Right cardiac atrium (tissue), 5 donors: ENCODE data around the gene KIF21B. TPM values are rescaled to one million over a fixed set of nuclear protein-coding genes. Genes with fewer than 3 reads are reported as not detected.
A peak's percentile ranks its signal among the peaks of the same experiment; 100 is the strongest.
"Not testable (repeated sequence)": the region's sequence is repeated elsewhere in the genome, so short reads cannot be mapped to it uniquely, and the experiment has no call there.

Experiments
- ATAC-seq, 2 donors: fragments of 200-7000 bp; cut with Tn5 transposase; one replicate each; pipeline versions ENCODE4 v1.8.0 to v1.9.1; 2020; ENCODE audit warnings: moderate library complexity in 2 of 2, mild to moderate bottlenecking in 1 of 2
- DNase-seq, 3 donors: peaks; one replicate each; pipeline ENCODE4 v3.0.0-alpha.2; 2020
- H3K27ac ChIP-seq: one replicate; pipeline ENCODE4 v1.5.1; 2013; ENCODE audit warnings: mild to moderate bottlenecking, low read length, control low read depth, moderate library complexity
- H3K27me3 ChIP-seq: one replicate; pipeline ENCODE4 v1.6.1; 2013; ENCODE audit not compliant: control insufficient read depth, insufficient read depth
- H3K4me1 ChIP-seq: one replicate; pipeline ENCODE4 v1.6.1; 2013; ENCODE audit warnings: low read length; ENCODE audit not compliant: control insufficient read depth, insufficient read depth
- H3K4me3 ChIP-seq: one replicate; pipeline ENCODE4 v1.5.1; 2013; ENCODE audit warnings: low read length, control low read depth
- H3K9me3 ChIP-seq: one replicate; pipeline ENCODE4 v1.6.1; 2013; ENCODE audit warnings: low read length; ENCODE audit not compliant: control insufficient read depth
- WGBS: extraction: QIAGEN DNeasy Blood & Tissue Kit; methylation state at CpG from one replicate; pipeline ENCODE4 v1.1.7; 2013; 5-methylcytosine and 5-hydroxymethylcytosine counted together
- intact Hi-C, 4 donors: fragments of 100-400 bp; cut with DNase I; formaldehyde crosslinking; loops; one replicate each; pipeline versions ENCODE4 v1.11.0 to v1.14.0; 2022 to 2023
- polyA plus RNA-seq: library from polyadenylated mRNA; stranded (reverse); fragments of 200-250 nt; gene quantifications from one replicate; pipeline ENCODE4 v1.2.3, GENCODE V29; 2013
- total RNA-seq, 4 donors: library from RNA; stranded (reverse); fragmentation: NEBNext Ultra II Directional; extraction: Animal tissue kit (Norgen Biotek cat#: 25700); gene quantifications; one replicate each; pipeline ENCODE4 v1.2.1, GENCODE V29; 2021
- donor health status: healthy with polysubstance abuse.
- donor health status: DM: no; HTN: yes; CAD: no.
- donor health status: DM: no; HTN: no; CAD: no.
- donor health status: DM: no; HTN: yes; CAD: no; lungs with severe emphysema.
- donor health status: DM: yes; HTN: yes; CAD: no.

The KIF21B gene
- total and polyA plus RNA-seq, 5 donors = 0.36 to 0.83 (median 0.57) TPM

DNA sequence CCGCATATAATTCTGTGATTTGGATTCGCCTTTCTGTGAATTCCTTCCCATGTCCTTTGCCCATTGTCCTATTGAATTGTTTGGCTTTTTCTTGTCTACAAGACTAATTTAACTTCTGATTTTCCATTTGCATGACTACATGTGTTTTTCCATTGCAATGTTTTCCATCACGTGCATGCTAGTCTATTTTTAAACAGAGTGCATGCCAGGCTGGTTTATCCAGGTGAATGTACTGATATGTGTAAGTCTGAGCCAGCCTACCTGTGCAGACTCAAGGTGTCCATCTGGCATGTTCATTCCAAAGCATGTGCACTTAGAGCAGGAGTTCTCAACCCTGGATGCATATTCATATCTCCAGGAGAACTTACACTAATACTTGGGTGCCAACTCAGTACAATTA is 69.1 kb downstream of the KIF21B start:
- Histone ChIP-seq H3K4me3 (no peak overlapping the region), H3K27ac (no peak overlapping the region), H3K4me1 (no peaks in the 10 kb centered on the region), H3K27me3 (peaks cover 2% of the 10 kb centered on the region), H3K9me3 (no peaks in the 10 kb centered on the region)
- ATAC-seq (no peak), DNase-seq (no peak)
- intact Hi-C loops = no loop called here
- 74% methylated on average over 3 of the region's 3 CpGs for WGBS

DNA sequence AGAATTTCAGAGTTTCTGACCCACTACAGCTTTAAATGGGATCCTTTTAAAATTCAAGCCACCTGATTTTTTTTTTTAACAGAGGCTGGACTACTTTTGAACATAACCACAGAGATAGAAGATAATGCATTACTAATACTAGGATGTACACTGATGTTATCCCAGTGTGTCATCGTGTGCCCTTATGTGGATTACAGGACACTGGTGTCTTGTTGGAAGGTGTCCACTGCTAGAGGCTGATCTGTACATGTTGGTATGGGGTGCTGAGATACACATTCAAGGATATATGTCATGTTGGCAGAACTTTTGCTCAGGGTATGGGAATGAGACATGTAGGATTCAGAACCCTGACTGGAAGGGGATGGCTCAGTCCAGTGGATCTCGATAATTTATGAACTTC is 72.5 kb downstream of the KIF21B start:
- H3K4me1 ChIP-seq = no peaks in the 10 kb centered on the region
- ATAC-seq (no peak), DNase-seq (no peak)
- no peak overlapping the region for H3K27ac ChIP-seq
- no peak overlapping the region for H3K4me3 ChIP-seq
- no peaks in the 10 kb centered on the region for H3K9me3 ChIP-seq
- H3K27me3 ChIP-seq = peaks cover 2% of the 10 kb centered on the region
- 80% methylated on average over 2 of the region's 2 CpGs for WGBS
- intact Hi-C loops = no loop called here

DNA sequence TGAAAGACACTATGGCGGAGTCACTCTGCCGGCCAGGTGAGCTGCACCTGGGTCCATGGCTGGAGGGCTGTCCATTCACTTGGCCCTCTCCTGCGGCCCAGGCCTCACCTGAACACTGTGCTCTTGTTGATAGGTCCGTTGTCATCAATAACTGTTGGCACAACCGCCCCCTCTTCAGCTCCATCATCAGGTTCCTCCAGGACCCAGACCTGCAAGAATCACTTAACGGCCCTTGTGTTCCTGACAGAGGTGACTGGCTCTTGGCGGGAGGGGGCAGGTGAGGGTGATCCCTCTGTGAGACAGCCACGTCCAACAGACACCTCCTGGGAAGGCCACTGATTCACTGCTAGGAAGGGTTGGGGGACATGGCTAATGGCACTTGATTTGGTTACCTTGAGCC is 73.9 kb downstream of the KIF21B start:
- H3K9me3 ChIP-seq = no peaks in the 10 kb centered on the region
- ATAC-seq (no peak), DNase-seq (no peak)
- intact Hi-C loops = no loop called here
- H3K4me3 ChIP-seq = no peak overlapping the region
- H3K27me3 ChIP-seq = peaks cover 2% of the 10 kb centered on the region
- 90% methylated on average over 8 of the region's 8 CpGs for WGBS
- no peaks in the 10 kb centered on the region for H3K4me1 ChIP-seq
- H3K27ac ChIP-seq = no peak overlapping the region

DNA sequence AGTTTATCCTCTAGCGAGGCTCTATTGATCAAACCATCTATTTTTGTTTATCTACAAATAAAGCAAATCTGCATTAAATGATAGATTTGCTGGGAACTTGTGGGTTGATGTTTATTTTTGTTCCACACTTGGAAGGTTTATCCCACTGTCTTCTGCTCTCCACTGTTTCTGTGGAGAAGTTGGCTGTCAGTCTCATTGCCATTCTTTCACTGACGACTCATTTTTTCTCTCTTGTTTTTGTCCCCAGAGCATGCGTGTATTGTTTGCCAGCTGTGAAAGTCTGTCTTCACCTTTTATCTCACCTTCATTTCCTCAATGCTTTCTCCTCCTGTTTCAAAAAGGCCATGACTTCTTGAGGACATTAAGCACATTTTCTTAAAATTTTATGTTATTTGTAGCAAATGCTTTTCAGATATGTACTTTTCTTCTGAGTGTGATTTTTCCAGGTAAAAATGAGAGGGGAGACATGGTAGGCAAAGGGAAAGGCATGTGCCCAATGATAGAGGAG is 76.4 kb downstream of the KIF21B start:
- H3K9me3 ChIP-seq = no peaks in the 10 kb centered on the region
- H3K27me3 ChIP-seq = peaks cover 2% of the 10 kb centered on the region
- no peak overlapping the region for H3K27ac ChIP-seq
- H3K4me3 ChIP-seq = no peak overlapping the region
- intact Hi-C loops = no loop called here
- ATAC-seq (no peak), DNase-seq (no peak)
- 91% methylated on average over 3 of the region's 3 CpGs for WGBS
- no peaks in the 10 kb centered on the region for H3K4me1 ChIP-seq

DNA sequence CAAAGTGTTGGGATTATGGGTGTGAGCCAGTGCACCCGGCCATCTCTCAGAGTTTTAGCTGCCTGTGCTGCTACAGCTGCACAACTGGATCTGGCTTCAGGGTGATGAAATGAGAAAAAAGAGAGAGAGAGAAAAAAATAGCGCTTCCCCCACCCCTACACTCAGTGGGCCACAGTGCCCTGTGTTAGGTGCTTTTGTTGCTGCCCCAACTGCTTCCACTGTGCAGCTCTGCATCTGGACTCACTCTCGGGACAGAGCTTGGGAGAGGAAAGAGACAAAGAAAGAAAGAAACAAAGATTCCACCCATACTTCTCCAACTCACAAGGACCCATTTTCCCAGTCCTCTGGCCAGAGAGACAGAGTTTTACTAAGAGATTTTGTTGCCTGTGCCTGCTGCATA is 78.4 kb downstream of the KIF21B start:
- H3K27ac ChIP-seq = no peak overlapping the region
- intact Hi-C loops = no loop called here
- DNase-seq = no peak
- peaks cover 2% of the 10 kb centered on the region for H3K27me3 ChIP-seq
- no peak for ATAC-seq
- WGBS = 59% methylated on average over 3 of the region's 3 CpGs
- H3K4me3 ChIP-seq = no peak overlapping the region
- H3K4me1 ChIP-seq = no peaks in the 10 kb centered on the region
- H3K9me3 ChIP-seq = no peaks in the 10 kb centered on the region

DNA sequence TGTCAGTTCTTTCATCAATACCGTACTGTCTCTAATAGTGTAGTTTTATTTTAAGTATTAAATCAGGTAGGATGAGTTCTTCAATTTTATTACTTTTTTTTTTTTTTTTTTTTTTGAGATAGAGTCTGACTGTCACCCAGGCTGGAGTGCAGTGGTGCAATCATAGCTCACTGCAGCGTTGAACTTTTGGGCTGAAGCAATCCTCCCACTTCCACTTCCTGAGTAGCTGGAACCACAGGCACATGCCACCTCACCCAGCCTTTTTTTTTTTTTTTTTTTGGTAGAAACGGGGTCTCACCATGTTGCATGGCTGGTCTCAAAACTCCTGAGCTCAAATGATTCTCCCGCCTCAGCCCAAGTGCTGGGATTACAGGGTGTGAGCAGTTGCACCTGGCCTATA is 84.6 kb downstream of the KIF21B start:
- intact Hi-C loops = no loop called here
- H3K4me1 ChIP-seq = no peaks in the 10 kb centered on the region
- H3K9me3 ChIP-seq = no peaks in the 10 kb centered on the region
- H3K27ac ChIP-seq = no peak overlapping the region
- no peaks in the 10 kb centered on the region for H3K27me3 ChIP-seq
- no peak overlapping the region for H3K4me3 ChIP-seq
- DNase-seq = no peak
- 62% methylated on average over 4 of the region's 4 CpGs for WGBS
- no peak for ATAC-seq

DNA sequence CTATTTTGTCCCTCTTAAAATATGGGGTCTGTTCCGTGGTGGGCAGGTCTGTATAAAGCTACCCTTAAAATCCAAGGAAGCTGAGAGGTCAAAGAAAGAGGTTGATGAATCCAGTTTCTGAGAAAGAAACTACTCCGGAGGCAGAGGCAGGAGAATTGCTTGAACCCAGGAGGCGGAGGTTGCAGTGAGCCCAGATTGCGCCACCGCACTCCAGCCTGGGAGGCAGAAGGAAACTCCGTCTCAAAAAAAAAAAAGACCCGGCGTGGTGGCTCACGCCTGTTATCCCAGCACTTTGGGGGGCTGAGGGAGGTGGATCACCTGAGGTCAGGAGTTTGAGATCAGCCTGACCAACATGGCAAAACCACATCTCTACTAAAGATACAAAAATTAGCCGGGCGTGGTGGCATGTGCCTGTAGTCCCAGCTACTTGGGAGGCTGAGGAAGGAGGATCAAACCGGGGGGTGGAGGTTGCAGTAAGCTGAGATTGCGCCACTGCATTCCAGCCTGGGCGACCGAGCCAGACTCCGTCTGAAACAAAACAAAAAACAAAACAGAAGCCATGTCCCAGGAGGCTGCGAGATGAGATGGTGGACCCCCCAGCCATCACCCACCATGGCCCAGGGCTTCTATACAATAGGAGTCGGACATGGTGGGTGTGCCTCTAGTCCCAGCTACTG is 88.1 kb downstream of the KIF21B start:
- 91% methylated on average over 18 of the region's 18 CpGs for whole genome bisulfite sequencing
- H3K4me1 ChIP-seq, H3K27me3 ChIP-seq, DNase-seq, H3K9me3 ChIP-seq, H3K4me3 ChIP-seq, ATAC-seq, intact Hi-C loops, H3K27ac ChIP-seq: not testable (repeated sequence)

DNA sequence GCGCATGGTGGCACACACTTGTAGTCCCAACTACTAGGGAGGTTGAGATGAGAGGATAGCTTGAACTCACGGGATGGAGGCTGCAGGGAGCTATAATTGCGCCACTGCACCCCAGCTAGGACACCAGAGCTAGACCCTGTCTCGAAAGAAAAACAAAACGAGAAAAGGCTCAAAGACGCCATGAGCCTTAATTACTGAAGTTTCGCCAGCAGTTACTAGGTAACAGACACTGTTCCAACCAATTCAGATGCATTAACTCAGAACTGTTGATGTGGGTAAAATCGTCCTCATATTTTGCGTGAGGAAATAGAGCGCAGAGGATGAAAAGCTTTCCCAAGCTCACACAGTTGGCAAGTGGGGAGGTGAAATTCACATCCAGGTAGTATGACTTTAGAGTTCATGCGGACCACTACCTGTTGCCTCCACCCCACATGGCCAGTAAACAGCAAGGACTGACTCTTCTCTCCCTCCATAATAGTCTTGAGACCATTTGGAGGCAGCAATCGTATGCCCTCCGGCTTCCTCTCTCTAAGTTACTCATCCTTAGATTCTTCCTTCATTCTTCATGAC is 88.8 kb downstream of the KIF21B start:
- DNase-seq (no peak), ATAC-seq (no peak)
- intact Hi-C loops = no loop called here
- Histone ChIP-seq H3K4me1 (no peaks in the 10 kb centered on the region), H3K27me3 (no peaks in the 10 kb centered on the region), H3K27ac (no peak overlapping the region), H3K9me3 (no peaks in the 10 kb centered on the region), H3K4me3 (no peak overlapping the region)
- 94% methylated on average over 13 of the region's 13 CpGs for WGBS

DNA sequence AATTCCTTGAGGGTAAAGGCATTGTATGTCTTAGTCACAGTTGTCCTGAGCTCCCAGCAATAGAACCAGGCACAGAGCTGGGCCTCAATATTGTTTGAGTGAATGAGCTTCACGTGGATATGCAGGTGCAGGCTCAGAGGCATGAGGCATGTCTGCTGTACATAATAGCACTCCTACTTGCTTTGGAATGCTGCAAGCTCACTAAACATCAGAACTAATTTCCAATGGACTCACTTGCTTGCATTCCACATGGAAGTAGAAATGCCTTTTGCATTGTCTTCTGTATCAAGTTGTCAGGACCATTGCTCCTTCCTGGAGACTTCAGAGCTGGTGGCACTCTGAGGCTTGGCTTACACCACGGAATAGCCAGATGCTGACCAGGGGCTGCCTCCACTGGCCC is 91.7 kb downstream of the KIF21B start:
- intact Hi-C loops = no loop called here
- H3K4me1 ChIP-seq = no peaks in the 10 kb centered on the region
- 78% methylated on average over 2 of the region's 2 CpGs for WGBS

DNA sequence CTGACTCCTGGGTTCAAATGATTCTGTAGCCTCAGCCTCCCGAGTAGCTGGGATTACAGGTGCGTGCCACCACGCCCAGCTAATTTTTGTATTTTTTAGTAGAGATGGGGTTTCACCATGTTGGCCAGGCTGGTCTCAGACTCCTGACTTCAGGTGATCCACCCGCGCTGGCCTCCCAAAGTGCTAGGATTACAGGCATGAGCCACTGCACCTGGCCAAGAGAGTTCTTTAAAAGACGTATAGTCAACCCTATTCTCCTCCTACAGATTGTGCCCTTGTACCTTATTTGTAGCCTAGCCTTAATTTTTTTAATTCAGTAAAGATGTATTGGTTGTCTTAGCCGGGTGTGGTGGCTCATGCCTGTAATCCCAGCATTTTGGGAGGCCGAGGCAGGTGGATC is 93.2 kb downstream of the KIF21B start:
- H3K27me3 ChIP-seq, H3K4me1 ChIP-seq, H3K4me3 ChIP-seq, intact Hi-C loops, H3K27ac ChIP-seq, H3K9me3 ChIP-seq, DNase-seq, ATAC-seq: not testable (repeated sequence)
- 84% methylated on average over 8 of the region's 8 CpGs for WGBS

More for the DNA sequence above, 91.7 kb downstream of the KIF21B start:
- no peak overlapping the region for H3K4me3 ChIP-seq
- no peaks in the 10 kb centered on the region for H3K27me3 ChIP-seq
- H3K27ac ChIP-seq = no peak overlapping the region
- H3K9me3 ChIP-seq = no peaks in the 10 kb centered on the region
- ATAC-seq = no peak
- DNase-seq = no peak

DNA sequence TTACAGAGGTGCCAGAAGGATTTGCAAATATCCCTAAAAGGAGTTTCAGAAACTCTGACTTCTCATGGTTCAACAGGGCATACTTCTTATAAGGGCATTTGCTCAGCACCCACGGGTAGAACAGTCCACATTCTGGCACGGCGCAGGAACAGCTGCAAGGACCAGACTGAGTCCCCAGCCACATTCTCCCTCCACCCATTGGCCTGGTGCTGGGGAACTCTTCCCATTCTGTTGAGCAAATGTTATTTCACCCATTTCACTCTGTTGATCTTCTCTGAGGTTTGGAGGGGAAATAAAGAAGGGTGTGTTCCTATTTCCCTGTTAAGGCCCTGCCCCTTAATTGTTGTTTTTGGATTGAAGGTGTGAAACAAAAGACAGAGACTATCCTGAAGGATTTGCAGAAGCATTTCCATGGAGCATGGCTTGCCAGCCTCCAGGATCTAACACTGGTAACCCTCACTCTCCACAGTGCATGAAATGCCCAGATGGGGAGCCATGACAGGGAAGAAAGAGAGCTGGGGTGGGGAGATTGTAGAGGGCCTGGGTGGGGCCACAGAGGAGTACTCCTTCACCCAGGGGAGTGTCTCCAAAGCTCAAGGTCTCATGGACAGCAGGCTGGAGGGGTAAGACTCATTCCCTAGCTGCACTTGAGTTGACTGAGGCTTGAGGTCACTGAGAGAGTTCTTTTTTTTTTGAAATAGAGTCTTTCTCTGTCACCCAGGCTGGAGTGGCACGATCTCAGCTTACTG is 93.8 kb downstream of the KIF21B start:
- Histone ChIP-seq H3K4me1 (no peaks in the 10 kb centered on the region), H3K27ac (no peak overlapping the region), H3K9me3 (no peaks in the 10 kb centered on the region), H3K27me3 (no peaks in the 10 kb centered on the region), H3K4me3 (no peak overlapping the region)
- DNase-seq = no peak
- WGBS = 79% methylated on average over 4 of the region's 4 CpGs
- ATAC-seq = peak in 1 of 2 donors; percentile 68
- intact Hi-C loops = no loop called here
